HL-60/S4 treated with retinoic acid at 250 ng/mL for 4 days and 3 days (cell line): Measurements from ENCODE around the gene DLGAP1.

Source experiments
- in situ Hi-C: fragments of 300-500 bp; cut with MboI; formaldehyde crosslinking; loops from 2 replicates; pipeline ENCODE4 v1.7.0; 2022; ENCODE audit warnings: low sequenced_read_pairs

The DLGAP1 gene

GRCh38 chr18:3966246-3966641 lies 488.9 kb downstream of the DLGAP1 start:
- in situ Hi-C loops, result no loop called here

GRCh38 chr18:3960977-3961376 lies 494.1 kb downstream of the DLGAP1 start:
- in situ Hi-C loops, result no loop called here

DNA sequence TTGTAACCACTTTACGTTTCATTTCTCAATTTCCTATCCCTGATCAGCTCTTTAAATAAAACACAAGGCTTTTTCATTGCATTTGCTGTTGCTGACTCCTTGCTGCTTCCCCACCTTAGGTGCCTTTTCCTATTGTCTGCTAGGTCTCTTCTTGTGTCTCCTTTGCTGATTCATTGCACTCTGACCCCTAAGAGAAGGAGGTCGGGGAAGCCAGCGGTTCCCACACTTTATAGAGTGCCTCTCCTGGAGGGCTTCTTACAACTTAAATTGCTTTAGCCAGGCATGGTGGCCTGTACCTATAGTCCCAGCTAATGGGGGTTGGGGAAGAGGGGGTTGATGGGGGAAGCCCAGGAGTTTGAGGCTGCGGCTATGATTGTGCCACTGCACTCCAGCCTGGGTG lies 495.0 kb downstream of the DLGAP1 start:
- in situ Hi-C loops, result no loop called here

DNA sequence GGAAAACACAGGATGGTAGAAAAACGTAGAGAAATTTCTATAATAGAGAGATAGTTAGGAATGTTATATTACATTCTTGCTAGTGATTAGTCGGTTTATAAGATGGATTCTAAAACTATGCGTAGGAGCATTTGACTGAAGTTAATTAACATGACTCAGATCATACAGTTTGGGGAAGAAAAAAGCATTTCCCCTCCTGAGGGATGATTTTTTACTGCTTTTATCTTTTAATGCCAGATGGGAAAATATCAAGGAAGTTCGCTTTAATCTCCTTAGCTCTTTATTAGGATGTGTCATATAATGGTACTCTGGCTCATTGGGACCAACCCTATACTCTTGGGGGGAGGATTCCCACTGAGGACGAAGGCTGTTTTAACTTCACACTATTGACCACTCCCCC lies 503.1 kb downstream of the DLGAP1 start:
- in situ Hi-C loops, result no loop called here

GRCh38 chr18:3950668-3951404 lies 504.3 kb downstream of the DLGAP1 start:
- in situ Hi-C loops, result no loop called here

DNA sequence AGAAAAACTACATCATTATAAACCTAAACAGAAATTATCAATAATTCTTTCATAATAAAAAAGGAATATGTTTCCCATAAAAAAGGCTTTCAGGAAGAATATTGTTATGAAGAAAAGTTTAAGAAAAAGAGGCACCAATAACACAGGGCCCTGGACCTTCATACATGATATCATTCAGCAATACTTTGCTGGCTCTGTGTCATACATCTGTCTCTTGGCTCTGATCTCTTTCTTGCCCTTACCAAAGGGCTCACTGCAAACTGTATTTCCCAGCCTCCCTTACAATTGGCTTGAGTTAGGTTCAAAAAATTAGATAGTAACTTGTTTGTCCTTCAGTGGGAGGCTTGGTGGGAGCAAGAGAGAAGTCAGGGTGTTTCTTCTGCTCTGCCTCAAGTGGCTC lies 506.1 kb downstream of the DLGAP1 start:
- in situ Hi-C loops, result no loop called here

- in situ Hi-C loops, result no loop called here
These were observed 507.7 kb downstream of the DLGAP1 start for GRCh38 chr18:3947383-3947782.

DNA sequence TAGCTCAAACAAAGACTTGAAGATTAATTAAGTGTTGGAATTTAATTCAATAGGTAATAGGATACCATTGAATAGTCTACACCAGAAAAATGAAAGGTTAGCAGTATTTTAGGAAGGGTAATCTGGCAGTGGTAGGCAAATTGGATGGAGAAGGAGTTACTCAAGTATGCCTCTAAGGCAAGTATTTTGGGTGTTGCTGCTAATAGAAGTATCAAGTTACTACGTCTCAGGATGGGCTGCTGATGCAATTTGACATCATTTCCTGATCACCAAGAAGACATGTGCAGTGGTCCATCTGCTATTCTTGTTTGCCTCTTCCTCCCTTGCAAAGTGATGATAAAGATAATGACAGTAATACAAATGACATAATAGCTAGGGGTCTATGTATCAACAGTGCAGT lies 519.8 kb downstream of the DLGAP1 start:
- in situ Hi-C loops, result no loop called here

GRCh38 chr18:3932276-3932675 lies 522.8 kb downstream of the DLGAP1 start:
- in situ Hi-C loops, result no loop called here

GRCh38 chr18:3931542-3932112 lies 523.5 kb downstream of the DLGAP1 start:
- in situ Hi-C loops, result no loop called here

- in situ Hi-C loops, result no loop called here
These were observed 524.1 kb downstream of the DLGAP1 start for GRCh38 chr18:3931013-3931315.

- in situ Hi-C loops, result no loop called here
These were observed 524.7 kb downstream of the DLGAP1 start for GRCh38 chr18:3930126-3931012.

GRCh38 chr18:3924455-3924854 lies 530.7 kb downstream of the DLGAP1 start:
- in situ Hi-C loops, result no loop called here

DNA sequence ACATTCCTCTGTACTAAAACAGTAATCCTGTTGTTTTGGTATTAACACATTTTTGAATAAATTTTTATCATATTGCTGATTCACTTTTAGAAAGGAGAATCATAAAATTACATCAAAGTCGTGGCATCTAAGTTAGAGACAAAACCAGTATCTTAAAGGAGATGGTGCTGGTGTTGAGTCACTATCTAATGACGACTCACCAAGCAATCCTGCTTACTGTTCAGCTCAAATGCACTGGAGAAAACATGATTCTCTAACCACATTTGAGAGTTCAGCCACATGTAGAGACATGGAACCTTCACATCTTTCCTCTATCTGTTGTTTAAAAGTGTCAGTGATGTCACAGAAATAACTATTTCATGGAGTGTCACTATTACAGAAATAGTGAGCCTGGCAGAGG lies 531.4 kb downstream of the DLGAP1 start:
- in situ Hi-C loops, result no loop called here

GRCh38 chr18:3921826-3922225 lies 533.3 kb downstream of the DLGAP1 start:
- in situ Hi-C loops, result no loop called here

GRCh38 chr18:3920832-3921231 lies 534.3 kb downstream of the DLGAP1 start:
- in situ Hi-C loops, result no loop called here

DNA sequence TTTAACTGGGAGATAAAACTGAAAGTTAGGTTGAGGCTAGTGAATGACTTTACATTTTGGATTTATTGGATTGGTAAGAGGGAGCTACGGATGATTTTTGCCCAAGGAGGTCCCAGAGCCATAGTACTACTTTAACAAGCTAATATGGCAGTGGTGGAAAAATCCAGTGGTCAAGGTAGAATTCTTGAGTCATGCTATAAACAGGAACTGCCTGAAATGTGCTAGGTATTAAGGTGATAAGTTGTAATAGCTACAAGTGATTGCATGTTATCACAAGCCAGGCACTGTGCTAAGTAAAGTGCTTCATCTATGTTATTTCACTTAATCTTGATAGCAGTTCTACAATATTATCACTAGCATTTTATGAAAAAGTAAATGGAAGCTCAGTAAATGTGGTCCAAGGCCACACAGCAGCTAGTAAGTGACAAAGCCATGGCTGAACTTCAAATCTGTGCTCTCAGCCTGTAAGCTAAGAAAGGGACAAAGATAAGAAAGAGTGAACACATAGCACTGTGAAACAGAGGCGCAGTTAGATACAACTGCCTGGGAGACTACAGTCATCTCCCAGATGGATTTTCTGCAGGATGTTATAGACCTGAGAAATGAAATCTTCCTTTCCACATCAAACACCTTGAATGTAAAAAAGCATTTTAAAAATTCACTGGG lies 535.6 kb downstream of the DLGAP1 start:
- in situ Hi-C loops, result no loop called here

DNA sequence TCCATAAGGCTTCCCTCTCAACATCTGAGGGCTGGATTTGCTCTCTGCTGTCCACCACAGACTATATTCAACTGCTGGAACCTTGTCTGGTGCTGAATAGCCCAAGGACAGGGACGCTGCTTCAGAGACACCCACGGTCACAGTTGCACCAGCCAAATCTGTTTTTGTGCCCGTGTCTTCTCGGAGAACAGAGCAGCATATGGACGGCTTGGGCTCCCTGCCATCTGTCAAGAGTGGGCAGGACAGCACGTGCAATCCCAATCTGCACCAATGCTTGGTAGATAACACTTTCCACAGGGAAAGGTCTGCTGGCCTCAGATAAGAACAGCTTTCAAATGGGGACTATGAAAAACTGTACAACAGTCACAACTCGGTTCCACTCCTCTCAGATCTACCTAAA lies 539.0 kb downstream of the DLGAP1 start:
- in situ Hi-C loops, result no loop called here

DNA sequence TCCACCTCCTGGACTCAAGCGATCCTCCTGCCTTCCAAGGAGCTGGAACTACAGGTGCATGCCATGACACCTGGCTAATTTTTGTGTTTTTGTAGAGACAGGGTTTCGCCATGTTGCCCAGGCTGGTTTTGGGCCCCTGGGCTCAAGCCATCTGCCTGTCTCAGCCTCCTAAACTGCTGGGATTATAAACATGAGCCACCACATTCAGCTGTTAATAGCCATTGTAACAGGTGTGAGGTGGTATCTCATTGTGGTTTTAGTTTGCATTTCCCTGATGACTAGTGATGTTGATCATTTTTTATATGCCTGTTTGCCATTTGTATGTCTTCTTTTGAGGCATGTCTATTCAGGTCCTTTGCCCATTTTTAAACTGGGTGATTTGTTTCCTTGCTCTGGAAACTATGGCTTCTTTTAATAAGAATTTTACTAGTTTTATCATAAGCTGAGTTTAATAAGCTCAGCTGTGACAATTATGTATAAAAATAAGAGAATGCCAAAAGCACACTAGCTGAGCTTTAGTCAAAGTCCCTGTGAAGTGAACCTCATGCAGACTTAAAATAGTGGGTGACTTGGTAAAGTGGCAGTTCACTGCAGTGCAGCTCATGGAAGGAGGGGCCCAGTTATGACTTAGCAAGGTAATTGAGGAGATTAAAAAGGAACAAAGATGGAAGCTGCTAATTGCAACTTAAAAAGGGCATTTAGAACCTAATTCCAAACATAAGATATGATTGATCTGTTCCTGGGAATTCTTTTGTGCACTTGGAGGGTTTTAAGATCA lies 540.1 kb downstream of the DLGAP1 start:
- in situ Hi-C loops, result no loop called here

- in situ Hi-C loops, result no loop called here
These were observed 541.0 kb downstream of the DLGAP1 start for GRCh38 chr18:3914109-3914508.

DNA sequence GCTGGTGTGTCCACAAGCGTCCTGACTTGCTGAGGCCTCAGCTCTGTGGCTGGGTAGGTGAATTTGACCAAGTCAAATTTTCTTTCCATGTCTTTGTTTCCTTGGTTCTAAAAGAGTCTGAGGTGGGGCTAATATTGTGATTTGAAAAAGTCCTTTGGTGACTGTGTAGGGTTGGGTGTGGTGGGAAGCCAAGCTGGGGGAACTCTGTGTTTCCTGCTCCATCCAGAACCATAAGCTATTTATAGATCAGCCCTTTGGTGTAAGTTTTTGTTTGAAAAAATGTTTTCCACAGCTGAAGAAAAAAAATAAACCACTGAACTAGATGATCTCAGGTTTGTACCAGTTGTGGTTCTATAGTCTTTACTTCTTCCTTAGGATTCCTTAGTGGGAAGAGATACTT lies 542.4 kb downstream of the DLGAP1 start:
- in situ Hi-C loops, result no loop called here
